DMS 273 treated with DMSO at 0.1 percent for 48 hours (cell line): Measurements from ENCODE around the gene PELI1.
"Not testable (repeated sequence)": the region's sequence is repeated elsewhere in the genome, so short reads cannot be mapped to it uniquely, and the experiment has no call there.

Experiments
- DNase-seq: peaks from one replicate; lab custom pipeline; 2025; lab: John Stamatoyannopoulos, UW

Gene PELI1

GRCh38 chr2:64122358-64122757, 21.9 kb downstream of the PELI1 start:
- no peak for DNase-seq

DNA sequence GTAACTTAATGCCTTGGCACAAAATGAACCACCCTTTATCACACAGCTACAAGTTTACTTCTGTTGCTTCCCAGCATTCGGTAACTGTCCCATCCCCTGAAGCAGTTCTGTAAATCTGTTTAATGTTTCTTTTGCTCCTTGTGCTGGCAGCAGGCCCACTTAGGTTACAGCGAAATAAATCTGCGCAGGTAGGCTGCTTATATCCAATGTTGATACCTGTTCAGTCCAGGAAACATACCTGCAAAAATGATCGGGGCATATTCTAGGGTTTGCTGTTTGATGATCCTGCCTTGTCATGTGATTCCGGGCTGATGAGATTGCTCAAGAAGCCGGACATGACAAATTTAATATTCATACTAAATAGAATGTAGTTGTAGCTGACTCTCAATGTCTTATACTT, 23.3 kb downstream of the PELI1 start:
- no peak for DNase-seq

DNA sequence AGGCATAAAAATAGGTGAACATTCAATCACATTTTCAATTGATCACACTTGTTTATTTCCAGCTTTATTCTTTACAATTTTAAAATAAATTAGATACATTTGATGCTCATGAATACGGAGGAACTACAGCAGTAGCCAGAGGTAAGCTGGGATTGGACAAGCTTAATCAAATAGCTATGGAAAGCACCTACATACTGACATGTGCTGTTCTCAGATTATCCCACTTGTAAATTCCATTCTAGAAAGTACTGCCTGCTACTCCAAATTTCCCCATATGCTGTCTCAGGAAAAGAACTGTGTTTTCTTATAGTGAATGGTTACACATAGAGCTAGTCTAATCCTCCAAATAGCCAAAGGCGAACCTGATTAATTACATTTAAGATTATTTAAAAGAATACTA, 24.2 kb downstream of the PELI1 start:
- DNase-seq: no peak

DNA sequence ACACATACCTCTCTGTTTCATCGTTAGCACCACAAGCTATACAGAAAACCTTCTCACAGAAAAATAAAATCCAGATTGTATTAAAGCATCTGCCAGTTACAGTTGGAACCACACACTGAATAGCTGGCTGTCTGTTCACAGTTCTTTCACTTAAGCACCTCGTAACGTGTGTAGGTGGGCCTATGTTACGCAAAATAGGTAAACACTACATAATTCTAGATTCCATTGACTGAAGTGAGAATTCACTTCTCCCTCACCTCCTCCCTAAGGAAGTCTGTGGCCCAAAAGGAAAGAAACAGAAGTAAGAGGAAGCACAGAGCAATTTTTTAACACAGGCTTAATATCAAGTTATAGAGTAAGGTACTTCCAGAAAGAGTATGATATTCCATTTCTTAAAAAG, 24.9 kb downstream of the PELI1 start:
- DNase-seq: no peak

DNA sequence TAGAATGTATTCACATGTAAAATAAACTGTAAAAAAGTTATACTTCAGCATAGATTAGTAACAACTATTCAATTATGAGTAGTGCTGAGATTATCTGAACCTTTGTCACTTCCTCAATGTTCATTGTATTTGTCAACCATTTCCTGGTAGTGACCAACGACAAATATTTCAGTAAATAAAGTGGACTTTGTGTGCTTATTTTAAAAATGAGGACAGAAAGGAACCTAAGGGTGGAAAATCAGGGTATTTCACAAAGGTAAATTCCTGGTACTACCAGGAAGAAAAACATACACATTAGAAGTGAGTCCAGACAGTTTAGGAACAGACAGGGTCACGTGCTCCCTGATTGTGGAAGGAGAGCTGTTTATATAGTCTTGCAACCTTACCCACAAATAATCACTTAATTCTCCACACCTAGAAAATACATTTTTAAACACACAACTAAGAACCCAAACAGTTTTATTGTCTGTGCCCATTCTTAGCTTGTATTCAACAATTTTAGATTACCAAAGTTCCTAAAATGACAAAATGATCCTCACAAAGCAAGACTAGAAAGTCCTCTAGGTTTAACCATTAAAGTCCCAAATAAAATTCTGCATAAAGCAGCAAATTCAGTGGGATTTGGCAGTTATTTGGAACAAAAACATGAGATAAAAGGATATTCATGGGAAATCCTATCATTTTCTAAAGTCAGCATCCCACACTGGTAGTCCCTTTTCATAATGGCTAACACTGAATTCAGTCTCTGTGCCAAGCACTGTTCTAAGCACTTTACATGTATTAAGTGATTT, 28.2 kb downstream of the PELI1 start:
- DNase-seq: no peak

DNA sequence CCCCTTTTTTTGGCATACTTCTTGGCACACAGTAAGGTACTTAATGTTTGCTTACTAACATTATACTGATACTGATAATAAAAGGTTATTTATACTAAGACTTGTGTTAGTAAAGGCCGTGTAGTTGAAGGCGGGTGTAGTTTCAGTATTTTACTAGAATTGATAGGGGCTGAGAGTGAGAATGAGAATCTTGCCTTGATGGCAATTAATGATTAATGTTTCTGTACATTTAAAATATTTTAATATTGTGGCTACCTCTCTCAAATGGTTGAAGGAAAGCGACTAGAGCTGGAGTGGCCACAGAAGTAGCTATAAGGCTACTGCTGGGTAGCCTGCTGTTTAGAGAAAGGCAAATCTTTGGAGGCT, 29.3 kb downstream of the PELI1 start:
- no peak for DNase-seq

GRCh38 chr2:64114063-64114911, 29.9 kb downstream of the PELI1 start:
- no peak for DNase-seq

- no peak for DNase-seq
Measured at GRCh38 chr2:64112016-64112415, 32.2 kb downstream of the PELI1 start.

- no peak for DNase-seq
Measured at GRCh38 chr2:64111426-64111825, 32.8 kb downstream of the PELI1 start.

DNA sequence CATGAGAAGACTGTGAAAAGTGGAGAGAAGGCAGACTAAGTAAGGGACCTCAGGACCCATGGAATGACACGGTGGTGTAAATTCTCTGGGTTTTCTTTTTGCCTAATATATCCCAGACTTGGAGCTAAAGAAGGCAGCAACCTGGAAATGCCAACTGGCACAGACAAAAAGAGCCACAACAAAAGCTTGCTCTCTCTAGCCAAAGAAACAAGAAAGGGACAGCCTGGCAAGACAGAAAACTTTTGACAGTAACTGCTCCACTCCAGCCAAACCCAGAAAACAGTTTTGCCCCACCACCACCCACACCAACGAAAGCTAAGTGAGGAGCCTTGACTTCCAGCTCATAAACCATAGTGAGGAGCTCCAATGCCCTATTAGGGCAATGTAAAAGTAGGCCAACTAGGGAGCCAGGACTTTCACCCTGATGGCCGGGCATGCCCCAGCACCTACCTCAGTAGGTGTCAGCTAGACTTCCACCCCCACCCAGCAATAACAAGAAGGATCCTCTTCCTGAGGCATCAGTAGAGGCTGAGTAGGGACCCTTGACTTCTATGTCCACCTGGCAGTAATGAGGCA, 35.5 kb downstream of the PELI1 start:
- no peak for DNase-seq

DNA sequence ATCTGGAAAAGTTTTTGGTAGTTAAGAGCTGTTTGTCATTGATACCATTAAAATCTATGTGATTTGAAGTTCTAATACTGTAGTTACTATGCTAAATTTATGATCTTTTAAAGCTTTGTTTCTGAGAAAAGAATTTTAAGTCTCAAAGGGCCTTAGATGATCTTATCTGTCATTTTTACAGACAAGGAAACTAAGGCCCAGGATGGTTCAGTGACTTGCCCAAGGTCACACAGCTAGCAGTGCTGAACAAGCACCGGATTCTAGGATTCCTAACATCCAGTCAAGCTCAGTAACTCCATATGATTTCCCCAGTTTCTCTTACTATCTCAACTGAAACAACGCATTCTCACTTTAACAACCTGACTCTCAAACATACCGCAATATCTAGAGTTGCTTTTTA, 37.7 kb downstream of the PELI1 start:
- no peak for DNase-seq

DNA sequence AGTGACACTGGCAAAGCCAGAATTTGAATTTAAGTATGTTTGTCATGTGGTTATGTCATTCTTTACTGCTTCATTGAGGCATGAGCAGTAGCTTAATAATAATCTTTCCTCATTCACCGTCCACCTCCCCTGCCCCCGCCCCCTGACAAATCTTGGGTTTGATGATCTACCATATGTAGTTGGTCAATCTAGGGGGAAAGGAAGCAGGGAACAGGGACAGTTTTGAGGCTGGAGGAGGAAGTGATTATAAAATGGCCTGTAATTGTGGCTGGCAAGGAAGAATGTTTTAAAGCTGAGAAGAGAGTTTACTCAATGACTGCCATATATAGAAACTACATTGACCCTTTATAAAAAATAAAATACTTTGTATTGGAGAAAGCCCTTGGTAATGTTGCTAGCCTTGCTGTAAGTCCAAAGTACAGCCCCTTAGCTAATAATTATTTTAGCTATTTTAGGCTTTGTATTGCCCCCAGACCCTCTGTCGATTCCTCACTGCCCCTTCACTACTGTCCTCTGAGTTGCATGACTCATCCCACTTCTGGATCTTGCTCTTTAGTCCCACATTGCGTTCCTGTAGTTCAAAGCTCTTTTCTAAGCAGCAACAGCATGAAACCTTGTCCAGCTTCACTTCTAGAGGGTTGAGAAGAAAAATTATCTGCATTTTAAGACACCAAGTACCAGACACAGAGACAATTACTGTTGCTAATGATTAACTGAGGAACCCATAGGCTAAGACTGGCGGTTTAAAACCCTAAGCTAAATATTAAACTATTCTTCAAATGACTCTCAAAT, 38.4 kb downstream of the PELI1 start:
- no peak for DNase-seq

DNA sequence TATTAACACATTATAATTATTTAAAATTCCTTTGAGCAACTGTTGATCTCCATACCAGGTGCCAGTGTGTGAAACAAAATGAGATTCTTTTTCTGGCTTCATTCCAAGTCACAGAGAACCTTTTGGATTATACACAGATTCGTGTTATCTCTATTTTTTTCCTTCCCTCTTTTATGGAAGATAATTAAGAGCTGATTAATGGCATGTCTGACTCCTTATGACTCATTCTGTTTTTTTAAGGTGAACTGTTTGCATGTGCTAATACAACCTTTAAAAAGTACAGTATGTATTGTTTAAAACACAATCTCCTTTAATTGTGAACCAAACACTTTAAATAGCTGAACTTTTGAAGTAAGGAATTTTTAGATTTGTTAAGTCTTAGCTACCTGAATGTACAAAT, 39.3 kb downstream of the PELI1 start:
- no peak for DNase-seq

- not testable (repeated sequence) for DNase-seq
Measured at GRCh38 chr2:64102736-64103135, 41.5 kb downstream of the PELI1 start.

DNA sequence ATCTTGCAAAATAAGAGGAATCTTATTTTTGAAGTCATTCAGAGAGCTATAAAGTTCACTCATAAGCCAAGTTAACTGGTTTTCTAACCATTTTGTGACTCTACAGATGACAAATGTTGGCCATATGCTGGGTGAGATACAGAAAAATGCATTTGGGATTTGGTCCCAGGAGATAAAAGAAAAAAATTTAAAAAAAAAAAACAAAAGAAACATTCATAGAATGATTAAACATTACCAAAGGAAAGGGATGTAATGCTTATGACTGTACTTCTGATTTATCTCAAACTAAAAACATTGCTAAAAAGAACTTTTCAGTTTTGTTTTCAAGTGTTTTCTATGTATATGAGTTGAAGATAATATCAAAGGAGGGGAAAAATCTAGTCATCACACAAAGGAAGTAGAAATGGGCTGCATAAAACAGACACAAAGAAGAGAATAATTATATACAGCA, 43.1 kb downstream of the PELI1 start:
- no peak for DNase-seq

DNA sequence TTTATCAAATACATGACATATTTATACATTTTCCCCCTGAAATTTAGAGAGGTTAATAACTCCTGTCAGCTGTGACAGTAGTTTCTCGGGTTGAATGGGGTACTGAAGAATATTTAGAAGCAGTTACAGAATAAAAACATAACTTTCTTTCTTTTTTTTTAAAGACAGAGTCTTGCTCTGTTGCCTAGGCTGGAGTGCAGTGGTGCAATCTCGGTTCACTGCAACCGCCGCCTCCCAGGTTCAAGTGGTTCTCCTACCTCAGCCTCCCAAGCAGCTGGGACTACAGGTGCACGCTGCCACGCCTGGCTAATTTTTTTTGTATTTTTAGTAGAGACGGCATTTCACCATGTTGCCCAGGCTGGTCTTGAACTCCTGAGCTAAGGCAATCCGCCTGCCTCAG, 43.6 kb downstream of the PELI1 start:
- DNase-seq: not testable (repeated sequence)

GRCh38 chr2:64094663-64095382, 49.4 kb downstream of the PELI1 start:
- no peak for DNase-seq

GRCh38 chr2:64093341-64093740, 50.9 kb downstream of the PELI1 start:
- no peak for DNase-seq

GRCh38 chr2:64092502-64092901, 51.7 kb downstream of the PELI1 start:
- DNase-seq: no peak

DNA sequence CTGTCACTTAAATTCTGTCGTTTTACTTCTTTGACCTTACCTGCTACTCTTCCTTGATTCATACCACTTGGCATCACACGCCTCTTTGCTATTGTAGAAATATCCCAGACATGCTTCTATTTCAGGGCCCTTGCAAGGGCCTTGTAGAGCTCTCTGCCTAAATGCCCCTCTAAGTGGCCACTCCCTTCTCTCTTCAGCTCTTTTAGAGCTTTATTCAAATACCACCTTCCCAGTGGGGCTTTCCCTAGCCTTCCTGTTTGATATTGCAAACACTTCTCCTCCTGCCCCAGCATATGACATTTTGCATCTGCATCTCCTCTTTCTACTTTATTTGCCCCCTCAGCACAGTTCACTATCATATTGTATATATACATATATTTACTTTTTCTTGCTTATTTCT, 54.0 kb downstream of the PELI1 start:
- no peak for DNase-seq

DNA sequence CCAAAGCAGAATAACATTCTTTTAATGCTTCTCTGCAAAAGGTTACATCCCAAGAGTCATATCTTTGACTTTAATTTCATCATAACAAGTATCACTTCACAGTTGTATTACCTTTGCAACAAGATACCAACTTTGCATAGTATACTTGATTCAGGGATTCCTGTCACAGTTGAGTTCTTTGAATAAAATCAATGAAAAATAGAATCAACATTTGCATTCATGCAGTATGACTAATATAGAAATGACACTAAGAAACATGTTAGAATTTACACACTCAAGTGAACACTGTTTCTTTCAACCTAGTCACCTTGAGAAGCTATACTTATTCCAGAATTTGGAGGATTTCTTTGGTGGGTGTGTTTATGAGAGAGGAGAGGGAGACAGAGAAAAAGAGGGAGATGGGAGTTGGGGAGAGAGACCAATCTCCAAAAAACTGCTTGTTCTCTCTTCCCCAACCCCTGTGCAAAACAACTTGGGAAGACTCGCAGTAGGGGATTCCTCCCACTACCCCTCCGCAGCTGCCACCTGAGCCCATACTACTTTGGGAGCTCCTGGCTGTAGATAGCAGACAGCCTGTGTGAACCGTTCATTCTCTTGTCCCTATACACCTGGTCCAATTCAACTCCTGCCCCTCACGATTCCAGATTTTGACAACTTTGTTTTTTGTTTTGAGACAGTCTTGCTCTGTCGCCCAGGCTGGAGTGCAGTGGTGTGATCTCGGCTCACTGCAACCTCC, 57.7 kb downstream of the PELI1 start:
- DNase-seq: no peak
